ENCODE results near the gene NEK1.

NEK1 gene

DNA sequence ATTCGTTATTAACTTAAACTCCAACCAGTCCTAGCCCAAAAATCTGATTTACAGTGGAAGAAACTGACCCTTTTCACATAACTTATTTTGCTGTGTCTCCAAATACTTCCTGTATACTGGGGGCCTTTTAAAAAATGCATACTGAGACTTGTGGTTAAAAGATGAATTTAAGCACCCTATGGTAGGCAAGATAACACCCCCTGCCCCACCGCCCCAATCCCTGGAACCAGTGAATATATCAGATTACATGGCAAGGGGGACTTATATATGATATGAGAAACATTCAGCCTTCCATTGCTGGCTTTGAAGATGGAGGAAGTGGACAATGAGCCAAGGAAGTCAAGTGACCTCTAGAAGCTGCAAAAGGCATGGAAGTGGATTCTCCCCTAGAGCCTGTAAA is 4.9 kb upstream of the NEK1 start:
- Histone ChIP-seq H3K27me3 (ENCODE audit: insufficient read depth, low read length) (no peaks in the 10 kb centered on the region), H3K79me2 (ENCODE audit: control insufficient read depth, insufficient read depth, low read length, unreplicated experiment) (peaks cover 17% of the 10 kb centered on the region), H3K4me1 (ENCODE audit: control insufficient read depth, insufficient read depth, low read length, unreplicated experiment) (peaks cover 9% of the 10 kb centered on the region), H3K27ac (ENCODE audit: low read depth, low read length) (no peak overlapping the region), H3K4me3 (ENCODE audit: low read depth, low read length) (no peak overlapping the region), H3K36me3 (ENCODE audit: insufficient read depth, low read length) (no peaks in the 10 kb centered on the region), H2AFZ (ENCODE audit: low read length, unreplicated experiment) (no peak overlapping the region)

DNA sequence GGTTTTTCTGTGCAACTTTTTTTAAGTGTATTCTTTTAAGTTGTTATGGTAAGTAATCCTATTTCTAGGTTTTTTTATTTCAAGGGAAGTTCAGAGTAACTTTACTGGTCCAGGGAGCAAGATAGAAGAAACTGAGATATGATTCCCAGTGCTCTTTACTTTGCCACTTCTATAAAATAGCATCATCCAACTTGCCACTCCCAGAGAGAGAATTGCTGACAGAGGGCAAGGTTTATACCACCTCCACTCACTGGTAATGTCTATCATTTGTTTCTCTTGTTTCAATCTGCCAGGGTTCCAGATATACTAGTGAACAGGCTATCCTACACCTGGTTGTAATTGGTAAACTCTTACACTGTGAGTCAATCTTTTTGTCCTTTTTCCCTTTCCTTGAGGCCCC is 4.5 kb upstream of the NEK1 start:
- Histone ChIP-seq H2AFZ (ENCODE audit: low read length, unreplicated experiment) (no peak overlapping the region), H3K79me2 (ENCODE audit: control insufficient read depth, insufficient read depth, low read length, unreplicated experiment) (peaks cover 16% of the 10 kb centered on the region), H3K36me3 (ENCODE audit: insufficient read depth, low read length) (no peaks in the 10 kb centered on the region), H3K4me3 (ENCODE audit: low read depth, low read length) (no peak overlapping the region), H3K4me1 (ENCODE audit: control insufficient read depth, insufficient read depth, low read length, unreplicated experiment) (peaks cover 9% of the 10 kb centered on the region), H3K27ac (ENCODE audit: low read depth, low read length) (no peak overlapping the region), H3K27me3 (ENCODE audit: insufficient read depth, low read length) (no peaks in the 10 kb centered on the region)

DNA sequence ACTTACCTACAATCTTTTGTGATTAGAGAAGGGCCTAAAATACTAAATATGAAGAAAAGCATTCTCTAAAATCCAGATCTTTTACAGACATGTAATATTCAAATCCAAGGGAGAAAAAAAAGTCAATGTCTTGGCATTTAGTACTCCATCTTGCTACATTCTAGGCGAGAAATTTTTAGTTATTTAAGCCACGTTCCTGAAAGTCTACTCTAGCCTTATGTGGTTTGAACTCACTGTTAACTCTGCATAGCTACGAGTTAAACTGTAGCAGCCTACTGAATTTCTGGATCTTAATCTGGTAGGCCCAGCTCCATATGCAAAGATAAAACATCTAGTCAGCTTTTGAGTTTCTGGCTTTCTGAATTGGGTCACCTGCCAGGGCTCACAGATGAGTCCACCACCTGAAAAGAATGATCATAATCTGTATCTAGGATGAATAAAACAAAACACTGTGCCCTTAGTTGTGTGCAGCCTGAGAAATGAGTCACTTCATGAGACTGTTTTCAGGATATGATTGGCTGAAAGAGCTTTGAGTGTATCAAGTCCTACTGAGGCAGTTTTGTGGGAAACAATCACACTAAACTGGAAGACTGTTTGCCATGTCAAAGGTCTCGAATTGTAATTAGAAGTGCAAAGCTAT is 3.2 kb upstream of the NEK1 start:
- Histone ChIP-seq H3K4me3 (ENCODE audit: low read depth, low read length) (no peak overlapping the region), H3K27me3 (ENCODE audit: insufficient read depth, low read length) (no peaks in the 10 kb centered on the region), H3K4me1 (ENCODE audit: control insufficient read depth, insufficient read depth, low read length, unreplicated experiment) (peaks cover 17% of the 10 kb centered on the region), H3K79me2 (ENCODE audit: control insufficient read depth, insufficient read depth, low read length, unreplicated experiment) (peaks cover 16% of the 10 kb centered on the region), H2AFZ (ENCODE audit: low read length, unreplicated experiment) (peak overlapping the region; percentile 28), H3K27ac (ENCODE audit: low read depth, low read length) (no peak overlapping the region), H3K36me3 (ENCODE audit: insufficient read depth, low read length) (no peaks in the 10 kb centered on the region)

DNA sequence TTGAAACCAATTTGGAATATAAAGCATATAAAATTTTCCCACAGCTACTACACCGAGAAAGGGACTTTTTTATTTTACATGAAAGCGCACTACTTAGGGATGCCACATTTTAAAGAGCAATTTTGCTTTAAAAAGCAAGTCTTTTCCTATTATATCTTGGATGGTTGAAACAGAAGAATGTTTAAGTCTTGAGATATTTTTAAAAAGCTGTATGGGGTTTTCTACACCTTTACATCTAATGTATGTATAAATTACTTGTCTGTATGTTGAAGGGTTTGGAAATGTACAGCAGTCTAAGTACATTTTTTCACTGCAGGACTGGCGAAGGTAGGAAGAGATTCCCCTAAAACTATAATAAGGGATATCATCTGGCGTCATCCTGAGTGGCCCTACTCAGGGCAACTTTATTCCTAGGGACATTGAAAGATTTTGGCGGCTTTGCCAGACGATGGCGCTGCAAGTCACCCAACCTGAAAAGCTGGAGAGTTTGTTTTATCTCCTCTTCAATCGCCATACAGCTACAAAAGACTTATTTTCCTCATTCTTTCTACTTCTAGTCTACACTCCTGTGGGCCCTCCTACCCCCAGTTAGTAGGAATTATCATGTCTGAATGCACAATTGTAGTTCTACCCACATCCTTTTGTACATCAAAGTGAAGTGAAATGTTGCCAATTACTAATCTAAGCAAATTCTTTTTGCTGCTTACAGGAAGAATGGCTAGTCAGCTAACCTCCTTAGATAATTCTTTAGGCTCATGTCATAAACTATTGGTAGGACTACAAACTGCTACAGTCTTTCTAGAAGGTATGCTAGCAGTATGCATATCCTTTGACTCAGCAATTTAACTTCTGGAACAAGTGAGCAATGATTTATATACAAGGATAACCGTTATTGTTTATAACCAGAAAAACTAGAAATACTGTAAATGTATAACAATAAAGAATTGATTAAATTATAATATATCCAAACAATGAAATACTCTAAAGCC is 782 bp upstream of the NEK1 start:
- H3K36me3 ChIP-seq (ENCODE audit: insufficient read depth, low read length), result peaks cover 4% of the 10 kb centered on the region; the same call in 1 of the 2 replicates
- peak overlapping the region; percentile 65 for H3K27ac ChIP-seq (ENCODE audit: low read depth, low read length)
- H3K4me3 ChIP-seq (ENCODE audit: low read depth, low read length), result peak overlapping the region; percentile 100
- peaks cover 9% of the 10 kb centered on the region for H3K4me1 ChIP-seq (ENCODE audit: control insufficient read depth, insufficient read depth, low read length, unreplicated experiment)
- H2AFZ ChIP-seq (ENCODE audit: low read length, unreplicated experiment), result peak overlapping the region; percentile 97
- no peaks in the 10 kb centered on the region for H3K27me3 ChIP-seq (ENCODE audit: insufficient read depth, low read length)
- peaks cover 32% of the 10 kb centered on the region for H3K79me2 ChIP-seq (ENCODE audit: control insufficient read depth, insufficient read depth, low read length, unreplicated experiment)

DNA sequence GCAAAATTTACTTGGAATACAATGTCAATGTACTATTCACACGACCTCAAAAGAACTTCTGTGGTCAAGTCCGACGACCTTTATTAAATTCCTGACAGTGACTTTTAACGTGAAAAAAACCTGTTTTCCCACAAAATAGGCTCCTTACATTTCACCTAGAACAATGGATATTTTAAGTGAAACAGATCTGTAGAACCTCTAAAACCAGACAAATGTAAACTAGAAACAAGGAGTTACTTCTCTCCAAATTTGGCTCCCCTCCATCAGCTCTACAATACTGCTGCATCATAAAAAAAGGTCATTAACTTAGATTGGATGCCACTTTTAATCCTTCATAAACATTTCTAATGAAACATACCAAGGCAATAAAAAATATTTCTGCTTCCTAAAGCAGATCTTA is 1.2 kb downstream of the NEK1 start:
- H3K4me1 ChIP-seq (ENCODE audit: control insufficient read depth, insufficient read depth, low read length, unreplicated experiment), result peaks cover 9% of the 10 kb centered on the region
- H2AFZ ChIP-seq (ENCODE audit: low read length, unreplicated experiment), result peak overlapping the region; percentile 63
- peak overlapping the region; percentile 86; the same call in 1 of the 2 replicates for H3K27ac ChIP-seq (ENCODE audit: low read depth, low read length)
- peaks cover 46% of the 10 kb centered on the region for H3K79me2 ChIP-seq (ENCODE audit: control insufficient read depth, insufficient read depth, low read length, unreplicated experiment)
- peaks cover 4% of the 10 kb centered on the region; the same call in 1 of the 2 replicates for H3K36me3 ChIP-seq (ENCODE audit: insufficient read depth, low read length)
- no peaks in the 10 kb centered on the region for H3K27me3 ChIP-seq (ENCODE audit: insufficient read depth, low read length)
- H3K4me3 ChIP-seq (ENCODE audit: low read depth, low read length), result peak overlapping the region; percentile 100

DNA sequence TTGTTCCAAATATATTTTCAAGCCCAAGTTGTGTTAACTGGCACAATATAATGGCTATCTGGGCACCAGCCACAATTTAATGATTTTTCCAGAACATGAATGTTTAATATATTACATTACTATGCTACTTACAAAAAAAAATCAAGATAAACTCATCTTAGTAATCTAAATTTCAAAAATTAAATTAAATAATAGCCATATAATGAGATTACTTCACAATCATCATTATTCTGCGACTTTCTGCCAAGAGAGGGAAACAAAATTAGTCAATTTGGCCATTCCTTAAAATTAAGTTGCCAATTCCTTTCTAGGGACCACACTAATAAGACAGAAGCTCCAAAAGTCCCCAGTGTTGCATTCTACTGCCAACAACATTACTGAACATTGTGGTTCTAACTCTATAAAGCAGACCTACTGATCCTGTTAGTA is 7.5 kb downstream of the NEK1 start:
- Histone ChIP-seq H3K27me3 (ENCODE audit: insufficient read depth, low read length) (no peaks in the 10 kb centered on the region), H3K4me3 (ENCODE audit: low read depth, low read length) (no peak overlapping the region), H3K36me3 (ENCODE audit: insufficient read depth, low read length) (peaks cover 17% of the 10 kb centered on the region)

DNA sequence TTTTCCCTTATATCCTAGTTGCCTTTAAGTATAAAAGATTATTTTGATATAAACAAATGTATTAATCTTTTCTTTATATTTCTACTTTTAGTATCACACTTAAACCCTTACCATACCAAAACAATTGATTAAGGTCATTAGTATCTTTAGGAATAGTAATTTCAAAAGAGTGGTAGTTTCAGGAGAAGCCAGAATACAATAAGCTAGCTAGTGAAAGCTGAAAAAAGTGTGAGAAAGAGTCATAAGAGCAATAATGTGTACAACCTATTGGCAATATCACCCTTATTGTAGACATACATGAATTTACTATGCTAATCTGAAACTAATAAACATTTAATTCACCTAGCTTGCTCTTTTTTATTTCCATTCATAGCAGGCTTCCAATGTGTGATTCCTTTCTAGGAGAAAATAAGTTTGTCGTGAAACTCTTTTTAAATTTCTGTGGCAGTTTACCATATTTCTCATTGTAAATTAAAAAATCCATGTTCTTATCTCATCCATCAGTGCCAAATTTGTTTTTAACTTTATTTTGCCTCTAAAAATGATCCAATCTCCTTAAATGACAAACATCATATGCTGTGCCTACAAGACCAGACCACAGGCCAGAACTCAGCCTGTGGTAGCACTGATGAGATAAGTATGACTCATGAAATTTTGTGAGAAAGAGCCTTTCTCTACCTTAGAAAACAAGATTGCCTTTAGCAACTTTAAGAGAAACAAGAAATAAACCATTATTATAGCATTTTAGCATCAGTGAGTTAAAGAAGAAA is 8.1 kb downstream of the NEK1 start:
- peaks cover 17% of the 10 kb centered on the region for H3K4me1 ChIP-seq (ENCODE audit: control insufficient read depth, insufficient read depth, low read length, unreplicated experiment)
- H3K36me3 ChIP-seq (ENCODE audit: insufficient read depth, low read length), result peaks cover 17% of the 10 kb centered on the region
- H3K27me3 ChIP-seq (ENCODE audit: insufficient read depth, low read length), result no peaks in the 10 kb centered on the region
- no peak overlapping the region for H3K4me3 ChIP-seq (ENCODE audit: low read depth, low read length)
- H3K79me2 ChIP-seq (ENCODE audit: control insufficient read depth, insufficient read depth, low read length, unreplicated experiment), result peaks cover 36% of the 10 kb centered on the region
- peak overlapping the region; percentile 70 for H3K27ac ChIP-seq (ENCODE audit: low read depth, low read length)
- no peak overlapping the region for H2AFZ ChIP-seq (ENCODE audit: low read length, unreplicated experiment)

More for the DNA sequence above, 7.5 kb downstream of the NEK1 start:
- H2AFZ ChIP-seq (ENCODE audit: low read length, unreplicated experiment), result no peak overlapping the region
- H3K4me1 ChIP-seq (ENCODE audit: control insufficient read depth, insufficient read depth, low read length, unreplicated experiment), result peaks cover 17% of the 10 kb centered on the region
- peak overlapping the region; percentile 70 for H3K27ac ChIP-seq (ENCODE audit: low read depth, low read length)
- peaks cover 38% of the 10 kb centered on the region for H3K79me2 ChIP-seq (ENCODE audit: control insufficient read depth, insufficient read depth, low read length, unreplicated experiment)

DNA sequence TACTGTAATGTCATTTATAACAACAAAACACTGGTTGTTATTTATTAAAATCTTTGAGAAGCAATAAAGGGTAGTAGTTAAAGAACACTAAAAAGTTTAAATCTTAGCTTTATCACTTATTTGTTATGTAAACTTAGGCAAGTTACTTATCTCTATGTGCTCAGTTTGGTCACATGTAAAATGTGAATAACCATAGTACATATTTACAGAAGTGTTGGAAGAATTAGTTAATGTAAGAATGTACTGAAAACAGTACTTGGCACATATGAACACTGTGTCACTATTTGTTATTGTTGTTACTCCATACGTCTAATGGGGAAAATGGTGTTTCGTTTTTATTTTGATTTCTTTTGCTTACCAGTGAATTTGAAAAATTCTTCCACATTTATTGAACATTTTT is 9.1 kb downstream of the NEK1 start:
- H3K79me2 ChIP-seq (ENCODE audit: control insufficient read depth, insufficient read depth, low read length, unreplicated experiment), result peaks cover 29% of the 10 kb centered on the region
- H2AFZ ChIP-seq (ENCODE audit: low read length, unreplicated experiment), result no peak overlapping the region
- H3K27me3 ChIP-seq (ENCODE audit: insufficient read depth, low read length), result no peaks in the 10 kb centered on the region
- no peak overlapping the region for H3K4me3 ChIP-seq (ENCODE audit: low read depth, low read length)
- peaks cover 17% of the 10 kb centered on the region for H3K4me1 ChIP-seq (ENCODE audit: control insufficient read depth, insufficient read depth, low read length, unreplicated experiment)
- H3K36me3 ChIP-seq (ENCODE audit: insufficient read depth, low read length), result peaks cover 13% of the 10 kb centered on the region
- H3K27ac ChIP-seq (ENCODE audit: low read depth, low read length), result no peak overlapping the region

DNA sequence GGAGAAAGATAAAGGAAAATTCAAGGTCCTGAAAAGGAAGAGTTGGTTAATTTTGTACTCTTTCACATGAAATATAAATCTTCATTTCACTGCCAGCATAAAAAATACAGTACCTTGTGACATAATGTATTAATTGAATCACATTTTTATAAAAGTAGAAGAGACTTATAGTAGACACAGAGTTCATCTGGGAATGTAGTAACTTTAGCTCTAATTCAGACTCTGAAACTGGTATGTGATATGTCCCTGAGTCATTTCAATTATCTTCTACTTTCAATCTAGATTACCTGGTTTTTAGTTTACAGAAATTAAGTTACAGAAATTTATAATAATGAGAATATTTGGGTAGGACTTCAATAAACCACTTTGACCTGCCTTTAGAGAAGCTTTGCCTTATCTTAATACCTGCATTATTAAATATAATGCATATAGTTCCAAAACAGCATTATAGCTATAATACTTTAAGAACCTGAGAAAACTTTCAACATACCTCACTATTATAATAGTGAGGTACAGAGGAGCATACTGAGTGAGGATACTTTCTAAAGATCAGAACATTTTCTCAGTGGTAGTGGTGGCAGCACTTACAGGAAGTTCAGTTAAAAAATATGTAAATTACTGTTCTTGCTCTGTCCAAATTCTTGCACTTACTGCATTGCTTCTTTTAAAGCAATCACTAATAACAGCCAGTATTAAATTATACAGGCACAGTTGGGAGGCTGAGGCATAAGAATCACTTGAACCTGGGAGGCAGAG is 11.2 kb downstream of the NEK1 start:
- Histone ChIP-seq H3K4me3 (ENCODE audit: low read depth, low read length) (no peak overlapping the region), H3K27ac (ENCODE audit: low read depth, low read length) (no peak overlapping the region), H3K27me3 (ENCODE audit: insufficient read depth, low read length) (no peaks in the 10 kb centered on the region), H3K79me2 (ENCODE audit: control insufficient read depth, insufficient read depth, low read length, unreplicated experiment) (peaks cover 16% of the 10 kb centered on the region), H2AFZ (ENCODE audit: low read length, unreplicated experiment) (no peak overlapping the region), H3K36me3 (ENCODE audit: insufficient read depth, low read length) (peaks cover 13% of the 10 kb centered on the region), H3K4me1 (ENCODE audit: control insufficient read depth, insufficient read depth, low read length, unreplicated experiment) (peaks cover 17% of the 10 kb centered on the region)
